Measurements from ENCODE around the gene NRP2.

DNA sequence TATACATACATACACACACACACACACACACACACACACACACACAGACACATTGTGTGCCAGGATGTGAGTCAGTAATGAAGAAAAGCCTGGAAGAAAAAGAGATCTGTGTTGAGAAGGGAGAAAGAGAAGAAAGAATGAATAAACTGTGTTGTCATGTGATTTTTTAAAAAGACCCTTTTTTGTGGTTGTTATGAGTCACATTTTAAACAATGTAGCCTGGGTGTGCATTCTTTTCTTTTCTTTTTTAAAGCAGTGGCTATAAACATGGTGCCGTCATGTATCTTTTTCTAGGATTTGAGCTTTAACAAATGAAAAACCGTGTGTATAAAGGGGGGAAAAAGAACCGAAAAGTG lies 87.2 kb downstream of the NRP2 start:
- TF ChIP-seq, protein P1, sequence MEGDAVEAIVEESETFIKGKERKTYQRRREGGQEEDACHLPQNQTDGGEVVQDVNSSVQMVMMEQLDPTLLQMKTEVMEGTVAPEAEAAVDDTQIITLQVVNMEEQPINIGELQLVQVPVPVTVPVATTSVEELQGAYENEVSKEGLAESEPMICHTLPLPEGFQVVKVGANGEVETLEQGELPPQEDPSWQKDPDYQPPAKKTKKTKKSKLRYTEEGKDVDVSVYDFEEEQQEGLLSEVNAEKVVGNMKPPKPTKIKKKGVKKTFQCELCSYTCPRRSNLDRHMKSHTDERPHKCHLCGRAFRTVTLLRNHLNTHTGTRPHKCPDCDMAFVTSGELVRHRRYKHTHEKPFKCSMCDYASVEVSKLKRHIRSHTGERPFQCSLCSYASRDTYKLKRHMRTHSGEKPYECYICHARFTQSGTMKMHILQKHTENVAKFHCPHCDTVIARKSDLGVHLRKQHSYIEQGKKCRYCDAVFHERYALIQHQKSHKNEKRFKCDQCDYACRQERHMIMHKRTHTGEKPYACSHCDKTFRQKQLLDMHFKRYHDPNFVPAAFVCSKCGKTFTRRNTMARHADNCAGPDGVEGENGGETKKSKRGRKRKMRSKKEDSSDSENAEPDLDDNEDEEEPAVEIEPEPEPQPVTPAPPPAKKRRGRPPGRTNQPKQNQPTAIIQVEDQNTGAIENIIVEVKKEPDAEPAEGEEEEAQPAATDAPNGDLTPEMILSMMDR (IDR thresholded peaks at IDR 0.05): no peak
- TF ChIP-seq POLR2A (IDR thresholded peaks at IDR 0.05): no peak
